ENCODE data around the gene FGD6.

GRCh38 chr12:95158919-95159318 lies 58.3 kb downstream of the FGD6 start:
- TF ChIP-seq POLR2AphosphoS5 (IDR thresholded peaks at IDR 0.05; ENCODE audit: low read depth): no peak
- TF ChIP-seq CTCF (conservative IDR thresholded peaks at IDR 0.05; ENCODE audit: low read depth in 2 of 2): no peak
- no peak for TF ChIP-seq EZH2 (IDR thresholded peaks at IDR 0.05; ENCODE audit: low read depth, unreplicated experiment)
- no peak for TF ChIP-seq EZH2phosphoT487 (IDR thresholded peaks at IDR 0.05; ENCODE audit: unreplicated experiment)
- TF ChIP-seq REST (IDR thresholded peaks at IDR 0.05; ENCODE audit: unreplicated experiment): no peak
- no peak for TF ChIP-seq JUNB (IDR thresholded peaks at IDR 0.05; ENCODE audit: unreplicated experiment)
- TF ChIP-seq ETS1 (IDR thresholded peaks at IDR 0.05): no peak
- TF ChIP-seq STAT1 (IDR thresholded peaks at IDR 0.05; ENCODE audit: unreplicated experiment): no peak
- no peak for TF ChIP-seq ZNF114 (CRISPR knock-in tag; IDR thresholded peaks at IDR 0.05)
